H1 (cell line): ENCODE data around the gene COMMD7. TPM values are rescaled to one million over a fixed set of nuclear protein-coding genes. Genes with fewer than 3 reads are reported as not detected.
A peak's percentile ranks its signal among the peaks of the same experiment; 100 is the strongest.

Experiments
- RAD21 ChIP-seq, 2 experiments: IDR thresholded peaks in 1 of 2; conservative IDR thresholded peaks in 1 of 2; 2 replicates each; pipeline ENCODE4 v1.6.1; 2011; ENCODE audit warnings: low read depth in 2 of 2, low read length in 2 of 2, improper control_type of control experiment in 1 of 2, inconsistent platforms in 1 of 2, mild to moderate bottlenecking in 1 of 2, moderate library complexity in 1 of 2
- polyA plus RNA-seq, 7 experiments: library from polyadenylated mRNA; depleted of rRNA in 3 of 7; stranded (reverse) in 5 of 7; unstranded in 2 of 7; fragments of >200 nt in 5 of 7; fragments of 200-250 nt in 2 of 7; gene quantifications; 1 replicate in 5 of 7; 2 replicates in 1 of 7; 4 replicates in 1 of 7; pipeline versions ENCODE4 v1.2.1 to v1.2.3, GENCODE V29; 2011 to 2013; ENCODE audit warnings: missing spikeins in 2 of 7, mixed read lengths in 2 of 7
- total RNA-seq: library from RNA; stranded (reverse); fragmentation: NEBNext Ultra II Directional; extraction: Animal tissue kit (Norgen Biotek cat#: 25700); gene quantifications from 2 replicates; pipeline ENCODE4 v1.2.1, GENCODE V29; 2021

COMMD7 gene
- total and polyA plus RNA-seq, 2 of the 8 experiments (the other 6 are each of a cell fraction or from before 2014, with no cell fraction given): 39.4 to 48.9 TPM

DNA sequence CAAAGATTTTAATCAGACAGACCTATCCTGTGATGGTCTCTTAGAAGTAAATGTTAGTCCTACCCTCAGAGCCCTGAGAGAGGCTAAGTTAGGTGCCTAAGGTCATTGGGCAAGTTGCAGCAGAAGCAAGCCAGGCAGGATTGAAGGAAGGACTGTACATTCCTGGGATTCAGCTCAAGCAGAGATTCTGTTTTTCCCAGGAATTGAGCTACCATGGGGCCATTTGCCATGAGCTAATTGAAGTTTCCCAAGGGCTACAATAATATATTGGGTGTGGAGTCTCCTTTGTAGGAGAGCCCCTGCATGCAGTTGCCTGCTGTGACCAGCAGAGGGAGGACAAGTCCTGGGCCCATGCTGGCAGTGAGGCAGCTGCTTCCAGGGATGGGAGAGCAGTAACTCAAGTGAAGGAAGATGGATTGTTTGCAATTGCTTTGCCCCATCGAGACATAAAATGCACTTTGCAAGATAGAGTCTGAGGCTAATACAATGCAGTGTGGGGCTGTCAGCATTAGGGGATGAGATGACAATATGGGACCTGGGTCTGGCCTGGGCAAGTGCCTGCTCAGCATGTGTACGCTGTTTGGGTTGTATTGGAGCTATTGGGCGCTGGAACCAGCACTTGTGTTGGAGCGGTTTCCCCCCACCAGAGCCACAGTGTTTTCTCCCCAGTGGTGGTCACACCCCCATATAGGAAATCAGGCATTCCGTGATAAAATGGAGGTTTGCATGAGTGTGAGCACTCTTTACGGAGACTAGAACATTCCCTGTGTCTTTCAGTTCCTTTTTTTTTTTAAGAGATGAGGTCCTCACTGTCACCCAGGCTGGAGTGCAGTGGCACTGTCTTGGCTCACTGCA, 46.9 kb upstream of the COMMD7 start (continued):
- TF ChIP-seq RAD21 (IDR thresholded peaks at IDR 0.05 in 1 of 2, conservative IDR thresholded peaks at IDR 0.05 in 1 of 2; ENCODE audit: low read depth in 2 of 2, low read length in 2 of 2): peak; percentile 66 to 67
- TF ChIP-seq, all 59 proteins: peak for 4
